ENCODE data around the gene UCK1. TPM values are rescaled to one million over a fixed set of nuclear protein-coding genes. Genes with fewer than 3 reads are reported as not detected.

Gene UCK1
- total RNA-seq, 1 donor from 2014 or later: 21.9 TPM

- no peak for DNase-seq (ENCODE audit: low spot score in 2 of 2, unreplicated experiment in 2 of 2)
- H3K27ac Mint-ChIP-seq: peak overlapping the region; percentile 88
- peak overlapping the region; percentile 95 for H3K4me3 Mint-ChIP-seq
- peaks cover 7% of the 10 kb centered on the region for H3K36me3 Mint-ChIP-seq
- H3K4me1 Mint-ChIP-seq: peaks cover 15% of the 10 kb centered on the region
- H3K9me3 Mint-ChIP-seq: no peaks in the 10 kb centered on the region
- no peaks in the 10 kb centered on the region for H3K27me3 Mint-ChIP-seq (ENCODE audit: low read depth)
- TF ChIP-seq CTCF (IDR thresholded peaks at IDR 0.05; ENCODE audit: unreplicated experiment): no peak
Observed at GRCh38 chr9:131503626-131504465, 27.2 kb downstream of the UCK1 start.

GRCh38 chr9:131502781-131503625, 28.1 kb downstream of the UCK1 start, which contains the start of gene POMT1:
Gene POMT1 (plus strand): TSS chr9:131502918. CDS start chr9:131504219, 1,301 bp downstream.
- TF ChIP-seq CTCF (IDR thresholded peaks at IDR 0.05; ENCODE audit: unreplicated experiment): no peak
- Mint-ChIP-seq H3K27ac (peak within 1 kb of the TSS; percentile 88), H3K4me3 (peak within 1 kb of the TSS; percentile 95), H3K27me3 (ENCODE audit: low read depth) (no peaks in the 10 kb centered on the region), H3K9me3 (no peaks in the 10 kb centered on the region), H3K4me1 (peaks cover 15% of the 10 kb centered on the region), H3K36me3 (peaks cover 5% of the 10 kb centered on the region)
- peak; percentile 78 to 90 for DNase-seq (ENCODE audit: low spot score in 2 of 2, unreplicated experiment in 2 of 2)

GRCh38 chr9:131500939-131501541, 30.0 kb downstream of the UCK1 start:
- Mint-ChIP-seq H3K9me3 (no peaks in the 10 kb centered on the region), H3K4me1 (peaks cover 15% of the 10 kb centered on the region), H3K27me3 (ENCODE audit: low read depth) (no peaks in the 10 kb centered on the region), H3K36me3 (peaks cover 3% of the 10 kb centered on the region), H3K4me3 (peak overlapping the region; percentile 59), H3K27ac (peak overlapping the region; percentile 59)
- TF ChIP-seq CTCF (IDR thresholded peaks at IDR 0.05; ENCODE audit: unreplicated experiment): no peak
- no peak for DNase-seq (ENCODE audit: low spot score in 2 of 2, unreplicated experiment in 2 of 2)

GRCh38 chr9:131500377-131500776, 30.7 kb downstream of the UCK1 start:
- DNase-seq (ENCODE audit: low spot score in 2 of 2, unreplicated experiment in 2 of 2): no peak
- Mint-ChIP-seq H3K9me3 (no peaks in the 10 kb centered on the region), H3K27me3 (ENCODE audit: low read depth) (no peaks in the 10 kb centered on the region), H3K4me3 (peak overlapping the region; percentile 17), H3K36me3 (peaks cover 3% of the 10 kb centered on the region), H3K4me1 (peaks cover 15% of the 10 kb centered on the region), H3K27ac (no peak overlapping the region)
- TF ChIP-seq CTCF (IDR thresholded peaks at IDR 0.05; ENCODE audit: unreplicated experiment): no peak

GRCh38 chr9:131499254-131499767, 31.8 kb downstream of the UCK1 start:
- no peak overlapping the region for H3K4me3 Mint-ChIP-seq
- H3K4me1 Mint-ChIP-seq: peaks cover 12% of the 10 kb centered on the region
- no peaks in the 10 kb centered on the region for H3K9me3 Mint-ChIP-seq
- peak overlapping the region; percentile 56 for H3K27ac Mint-ChIP-seq
- DNase-seq (ENCODE audit: low spot score in 2 of 2, unreplicated experiment in 2 of 2): no peak
- no peaks in the 10 kb centered on the region for H3K27me3 Mint-ChIP-seq (ENCODE audit: low read depth)
- TF ChIP-seq CTCF (IDR thresholded peaks at IDR 0.05; ENCODE audit: unreplicated experiment): no peak
- peaks cover 3% of the 10 kb centered on the region for H3K36me3 Mint-ChIP-seq

All from mesothelial cell of epicardium (in vitro differentiated cells).